ENCODE data around the gene NELFCD.

NELFCD gene

GRCh38 chr20:59002388-59002787 lies 21.3 kb downstream of the NELFCD start:
- Histone ChIP-seq H3K36me3 (ENCODE audit: control insufficient read depth in 2 of 2, insufficient read depth in 1 of 2, low read length in 2 of 2) (peaks cover 4 to 26% of the 10 kb centered on the region in 2 experiments), H3K4me1 (ENCODE audit: control insufficient read depth, insufficient read depth, low read length) (peaks cover 5% of the 10 kb centered on the region; the same call in 1 of the 2 replicates), H3K4me3 (ENCODE audit: low read depth, low read length) (no peak overlapping the region), H3K9me3 (ENCODE audit: control insufficient read depth, insufficient read depth, low read depth, low read length) (no peaks in the 10 kb centered on the region), H3K27ac (ENCODE audit: extremely low read depth, low read depth, low read length) (no peak overlapping the region)
- ChIA-PET CTCF (no interaction called here), POLR2A (interaction anchor here (0.5 kb wide), 1 partner anchor 140 kb away, joined by 4 read pairs; no protein-coding TSS in a partner anchor)
- no peak for TF ChIP-seq OSR2 (tag by site-specific recombination; IDR thresholded peaks at IDR 0.05)
- no peak for TF ChIP-seq ZNF530 (tag by site-specific recombination; IDR thresholded peaks at IDR 0.05; ENCODE audit: low read depth)
- TF ChIP-seq ZNF239 (tag by site-specific recombination; IDR thresholded peaks at IDR 0.05), result no peak
- no peak for TF ChIP-seq BCL6B (tag by site-specific recombination; IDR thresholded peaks at IDR 0.05)
- no peak for TF ChIP-seq ZNF404 (tag by site-specific recombination; IDR thresholded peaks at IDR 0.05)
- TF ChIP-seq ZNF280C (tag by site-specific recombination; IDR thresholded peaks at IDR 0.05), result no peak
- TF ChIP-seq ZNF585B (tag by site-specific recombination; IDR thresholded peaks at IDR 0.05), result no peak
- TF ChIP-seq SP2 (tag by site-specific recombination; IDR thresholded peaks at IDR 0.05), result no peak
- no peak for TF ChIP-seq ZNF292 (tag by site-specific recombination; IDR thresholded peaks at IDR 0.05; ENCODE audit: borderline replicate concordance, low read depth)
- TF ChIP-seq ZNF280D (tag by site-specific recombination; IDR thresholded peaks at IDR 0.05), result no peak
- no peak for TF ChIP-seq ZNF776 (tag by site-specific recombination; IDR thresholded peaks at IDR 0.05; ENCODE audit: borderline replicate concordance)
- no peak for TF ChIP-seq ZNF391 (tag by site-specific recombination; IDR thresholded peaks at IDR 0.05; ENCODE audit: borderline replicate concordance, low read depth)
- TF ChIP-seq ZBTB10 (tag by site-specific recombination; IDR thresholded peaks at IDR 0.05), result no peak
- no peak for TF ChIP-seq HIC1 (tag by site-specific recombination; IDR thresholded peaks at IDR 0.05)
- TF ChIP-seq PATZ1 (tag by site-specific recombination; IDR thresholded peaks at IDR 0.05), result no peak
- no peak for TF ChIP-seq KLF9 (tag by site-specific recombination; IDR thresholded peaks at IDR 0.05; ENCODE audit: low read depth)
- no peak for TF ChIP-seq ZBTB8A (tag by site-specific recombination; IDR thresholded peaks at IDR 0.05)

Measured in HEK293 (cell line).